NT2/D1 (cell line): ENCODE measurements around the gene TET1.

Source experiments
- SUZ12 ChIP-seq: IDR thresholded peaks from 2 replicates; pipeline ENCODE4 v1.6.1; 2011; ENCODE audit not compliant: insufficient read length, insufficient read depth; ENCODE audit errors: extremely low read depth
- YY1 ChIP-seq: IDR thresholded peaks from 2 replicates; pipeline ENCODE4 v1.6.1; 2011; ENCODE audit not compliant: insufficient read length, insufficient read depth

DNA sequence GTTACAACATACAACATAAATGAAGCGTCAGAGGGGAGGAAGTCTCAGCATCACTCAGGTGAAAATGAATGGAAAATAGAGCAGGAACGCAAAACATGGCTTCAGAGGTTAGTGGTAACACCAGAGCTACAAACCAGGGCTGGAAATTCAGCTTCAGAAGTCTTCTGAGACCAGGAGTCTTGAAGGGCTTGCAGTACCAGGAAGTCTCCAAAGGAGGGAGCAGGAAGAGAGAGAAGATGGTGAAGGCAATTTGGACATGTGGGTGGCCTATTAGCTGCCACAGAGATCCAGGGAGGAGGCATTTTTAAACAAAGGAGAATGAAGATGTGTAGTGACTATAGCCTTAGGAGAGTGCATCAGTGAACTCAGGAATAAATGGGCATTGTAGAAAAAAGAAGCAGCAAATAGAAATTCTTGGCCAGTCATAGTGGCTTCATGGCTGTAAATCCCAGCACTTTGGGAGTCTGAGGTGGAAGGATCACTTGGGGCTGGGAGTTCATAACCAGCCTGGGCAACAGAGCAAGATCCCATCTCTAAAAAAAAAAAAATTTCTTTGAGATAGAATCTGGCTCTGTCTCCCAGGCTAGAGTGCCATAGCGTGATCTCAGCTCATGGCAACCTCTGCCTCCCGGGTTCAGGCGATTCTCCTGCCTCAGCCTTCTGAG is 9.3 kb upstream of the TET1 start:
- TF ChIP-seq YY1 = no peak
- TF ChIP-seq SUZ12 = no peak
